ENCODE results near the gene MCTP2. TPM values are rescaled to one million over a fixed set of nuclear protein-coding genes. Genes with fewer than 3 reads are reported as not detected.

Gene MCTP2
- total RNA-seq, 1 experiment from 2014 or later: 1.3 TPM

DNA sequence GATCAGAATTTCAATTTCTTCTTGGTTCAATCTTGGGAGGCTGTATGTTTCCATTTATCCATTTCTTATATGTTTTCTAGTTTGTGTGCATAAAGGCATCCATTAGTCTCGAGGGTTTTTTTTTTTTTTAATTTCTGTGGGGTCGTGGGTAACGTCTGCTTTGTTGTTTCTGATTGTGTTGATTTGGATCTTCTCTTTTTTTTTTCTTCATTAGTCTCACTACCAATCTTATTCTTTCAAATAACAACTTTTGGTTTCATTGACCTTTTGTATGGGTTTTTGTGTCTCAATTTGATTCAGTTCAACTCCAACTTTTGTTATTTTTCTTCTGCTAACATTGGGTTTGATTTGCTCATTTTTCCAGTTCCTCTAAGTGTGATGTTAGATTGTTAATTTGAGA lies 48.9 kb downstream of the MCTP2 start:
- Histone ChIP-seq H3K9me3 (ENCODE audit: control insufficient read depth, low read depth, low read length) (no peaks in the 10 kb centered on the region), H2AFZ (ENCODE audit: low read length) (no peak overlapping the region), H3K27ac (ENCODE audit: insufficient read length, low read depth, low read length) (no peak overlapping the region), H2BK120ac (ENCODE audit: low read depth, low read length, poor library complexity, severe bottlenecking) (no peak overlapping the region), H3K56ac (ENCODE audit: insufficient read length, low read depth, low read length) (no peak overlapping the region), H3K23ac (ENCODE audit: insufficient read length, low read depth, low read length) (no peak overlapping the region), H3K79me2 (ENCODE audit: insufficient read depth, low read length) (no peaks in the 10 kb centered on the region), H3K18ac (ENCODE audit: insufficient read length, low read depth, low read length) (no peak overlapping the region), H3K4me1 (ENCODE audit: insufficient read depth, low read length) (no peaks in the 10 kb centered on the region), H2AK5ac (ENCODE audit: insufficient read length, low read length) (no peak overlapping the region), H2BK5ac (ENCODE audit: insufficient read length, low read length) (no peak overlapping the region), H3K9ac (ENCODE audit: extremely low read depth, insufficient read length, low read length) (no peak overlapping the region), H3K4me2 (ENCODE audit: insufficient read depth, insufficient read length, low read length) (no peak overlapping the region), H3K4ac (ENCODE audit: low read depth, low read length) (no peak overlapping the region), H2BK12ac (ENCODE audit: insufficient read length, low read depth, low read length) (no peak overlapping the region), H2BK20ac (ENCODE audit: low read depth, low read length, poor library complexity, severe bottlenecking) (no peak overlapping the region), H3K14ac (ENCODE audit: insufficient read depth, low read length) (no peak overlapping the region), H3K27me3 (ENCODE audit: insufficient read depth, low read length) (no peaks in the 10 kb centered on the region), H4K91ac (ENCODE audit: insufficient read length, low read depth, low read length) (no peak overlapping the region), H4K5ac (ENCODE audit: insufficient read length, low read depth, low read length) (no peak overlapping the region), H3K23me2 (ENCODE audit: insufficient read length, low read depth, low read length, poor library complexity, severe bottlenecking) (no peaks in the 10 kb centered on the region), H2BK15ac (ENCODE audit: low read depth, low read length) (no peak overlapping the region), H3K79me1 (ENCODE audit: insufficient read depth, low read depth, low read length, poor library complexity, severe bottlenecking) (no peaks in the 10 kb centered on the region), H3T11ph (ENCODE audit: low read length) (no peak overlapping the region), H4K20me1 (ENCODE audit: control insufficient read depth, insufficient read depth, insufficient read length) (no peaks in the 10 kb centered on the region), H4K8ac (replicated peaks; ENCODE audit: insufficient read length, low read depth, low read length) (no peak overlapping the region)
- Mint-ChIP-seq H3K27me3 (ENCODE audit: low read depth) (no peaks in the 10 kb centered on the region), H3K4me3 (no peak overlapping the region), H3K36me3 (ENCODE audit: insufficient read depth in 1 of 3, low read depth in 3 of 3) (no peaks in the 10 kb centered on the region), H3K9me3 (no peaks in the 10 kb centered on the region), H3K4me1 (peaks cover 0 to 4% of the 10 kb centered on the region in 2 experiments; a peak in 1 of 4 replicates), H3K27ac (no peak overlapping the region)
- TF ChIP-seq, protein P1, sequence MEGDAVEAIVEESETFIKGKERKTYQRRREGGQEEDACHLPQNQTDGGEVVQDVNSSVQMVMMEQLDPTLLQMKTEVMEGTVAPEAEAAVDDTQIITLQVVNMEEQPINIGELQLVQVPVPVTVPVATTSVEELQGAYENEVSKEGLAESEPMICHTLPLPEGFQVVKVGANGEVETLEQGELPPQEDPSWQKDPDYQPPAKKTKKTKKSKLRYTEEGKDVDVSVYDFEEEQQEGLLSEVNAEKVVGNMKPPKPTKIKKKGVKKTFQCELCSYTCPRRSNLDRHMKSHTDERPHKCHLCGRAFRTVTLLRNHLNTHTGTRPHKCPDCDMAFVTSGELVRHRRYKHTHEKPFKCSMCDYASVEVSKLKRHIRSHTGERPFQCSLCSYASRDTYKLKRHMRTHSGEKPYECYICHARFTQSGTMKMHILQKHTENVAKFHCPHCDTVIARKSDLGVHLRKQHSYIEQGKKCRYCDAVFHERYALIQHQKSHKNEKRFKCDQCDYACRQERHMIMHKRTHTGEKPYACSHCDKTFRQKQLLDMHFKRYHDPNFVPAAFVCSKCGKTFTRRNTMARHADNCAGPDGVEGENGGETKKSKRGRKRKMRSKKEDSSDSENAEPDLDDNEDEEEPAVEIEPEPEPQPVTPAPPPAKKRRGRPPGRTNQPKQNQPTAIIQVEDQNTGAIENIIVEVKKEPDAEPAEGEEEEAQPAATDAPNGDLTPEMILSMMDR (conservative IDR thresholded peaks at IDR 0.05): no peak
- WGBS (ENCODE audit: extremely low coverage, insufficient read length, low lambda C conversion rate): no CpG with 5 or more reads among the region's 3 CpGs
- DNase-seq: no peak

All from H9 (cell line).